ENCODE data around the gene FARS2. TPM values are rescaled to one million over a fixed set of nuclear protein-coding genes. Genes with fewer than 3 reads are reported as not detected.

Gene FARS2
- total and polyA plus RNA-seq, 4 donors = 6.3 to 14.2 (median 10.5) TPM

DNA sequence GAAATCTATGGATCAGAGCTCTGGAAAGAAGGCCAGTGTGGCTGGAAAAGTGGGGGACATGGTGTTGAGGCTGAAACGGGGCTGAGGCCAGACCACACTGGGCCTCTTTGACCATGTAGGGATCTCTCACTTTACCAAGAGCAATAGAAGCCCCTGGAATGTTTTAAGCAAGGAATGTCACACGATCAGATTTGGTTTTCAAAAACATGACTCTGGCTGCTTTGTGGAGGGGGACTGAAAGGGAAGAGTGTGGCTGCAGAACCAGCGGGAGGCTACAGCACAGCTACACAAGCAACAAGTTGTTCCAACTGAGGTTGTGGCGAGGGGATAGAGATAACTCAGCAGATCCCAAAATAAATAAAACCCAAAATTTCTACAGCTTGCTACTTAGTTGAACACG lies 399.5 kb downstream of the FARS2 start:
- 71 to 74% methylated on average over 5 of the region's 5 CpGs for WGBS, 2 donors
- no peaks in the 10 kb centered on the region for H3K36me3 ChIP-seq (ENCODE audit: control insufficient read depth in 1 of 2, insufficient read depth in 2 of 2, low read length in 1 of 2)
- no peaks in the 10 kb centered on the region for H3K4me1 ChIP-seq (ENCODE audit: control insufficient read depth in 1 of 2, insufficient read depth in 2 of 2, low read length in 2 of 2)
- ATAC-seq (ENCODE audit: low FRiP score) = no peak
- DNase-seq = no peak
- H3K27ac ChIP-seq (ENCODE audit: low read depth in 1 of 2, low read length in 2 of 2) = no peak overlapping the region
- H3K9me3 ChIP-seq (ENCODE audit: control insufficient read depth, low read length) = no peaks in the 10 kb centered on the region
- H3K27me3 ChIP-seq (ENCODE audit: control insufficient read depth in 1 of 2, insufficient read depth in 2 of 2, low read length in 1 of 2) = no peaks in the 10 kb centered on the region
- no peak overlapping the region for H3K4me3 ChIP-seq (ENCODE audit: low read length in 2 of 2)
- intact Hi-C loops (cut with DNase I) = no loop called here

DNA sequence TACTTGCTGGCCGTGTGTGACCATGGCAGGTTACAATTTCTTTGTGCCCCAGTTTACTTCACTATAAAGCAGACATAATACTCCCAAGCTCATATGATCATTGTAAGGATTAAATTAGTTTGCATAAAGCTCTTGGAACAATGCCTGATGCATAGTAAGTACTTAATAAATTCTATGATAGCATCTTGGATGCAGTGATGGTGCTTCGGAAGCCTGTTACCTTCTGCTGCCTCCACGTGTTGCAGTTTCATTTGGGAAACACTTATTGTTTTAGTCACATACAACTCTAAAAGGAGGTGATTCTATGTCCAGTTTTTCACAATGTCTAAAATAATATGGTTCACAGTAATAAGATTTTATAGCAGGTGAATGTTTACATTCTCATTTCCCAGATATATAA lies 401.5 kb downstream of the FARS2 start:
- WGBS, 2 donors = 85 to 92% methylated on average over 3 of the region's 3 CpGs
- H3K9me3 ChIP-seq (ENCODE audit: control insufficient read depth, low read length) = no peaks in the 10 kb centered on the region
- no peaks in the 10 kb centered on the region for H3K4me1 ChIP-seq (ENCODE audit: control insufficient read depth in 1 of 2, insufficient read depth in 2 of 2, low read length in 2 of 2)
- no peaks in the 10 kb centered on the region for H3K36me3 ChIP-seq (ENCODE audit: control insufficient read depth in 1 of 2, insufficient read depth in 2 of 2, low read length in 1 of 2)
- H3K27ac ChIP-seq (ENCODE audit: low read depth in 1 of 2, low read length in 2 of 2) = no peak overlapping the region
- intact Hi-C loops (cut with DNase I) = no loop called here
- no peak for ATAC-seq (ENCODE audit: low FRiP score)
- H3K27me3 ChIP-seq (ENCODE audit: control insufficient read depth in 1 of 2, insufficient read depth in 2 of 2, low read length in 1 of 2) = no peaks in the 10 kb centered on the region
- no peak overlapping the region for H3K4me3 ChIP-seq (ENCODE audit: low read length in 2 of 2)
- no peak for DNase-seq

DNA sequence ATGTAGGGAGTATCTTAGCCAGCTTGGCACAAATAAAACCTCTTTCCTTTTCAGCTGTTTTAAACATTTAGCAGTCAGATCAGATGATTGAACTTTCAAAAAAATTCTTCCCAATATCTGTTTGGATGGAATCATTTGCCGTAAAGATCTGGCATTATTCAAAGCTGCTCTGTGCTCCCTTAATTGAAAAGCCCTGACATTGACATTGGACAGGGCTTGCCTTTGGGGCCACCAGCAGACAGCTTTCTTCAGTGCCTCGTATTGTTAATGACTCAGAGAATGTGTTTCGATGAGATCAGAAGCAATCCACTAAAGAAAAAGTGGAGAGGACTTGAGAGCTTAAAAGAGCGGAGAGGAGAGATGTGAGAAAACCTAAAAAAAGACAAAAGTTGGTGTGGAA lies 401.9 kb downstream of the FARS2 start:
- ATAC-seq (ENCODE audit: low FRiP score) (no peak), DNase-seq (no peak)
- H3K27me3 ChIP-seq (ENCODE audit: control insufficient read depth in 1 of 2, insufficient read depth in 2 of 2, low read length in 1 of 2) = no peaks in the 10 kb centered on the region
- no peaks in the 10 kb centered on the region for H3K36me3 ChIP-seq (ENCODE audit: control insufficient read depth in 1 of 2, insufficient read depth in 2 of 2, low read length in 1 of 2)
- intact Hi-C loops (cut with DNase I) = no loop called here
- no peaks in the 10 kb centered on the region for H3K9me3 ChIP-seq (ENCODE audit: control insufficient read depth, low read length)
- H3K27ac ChIP-seq (ENCODE audit: low read depth in 1 of 2, low read length in 2 of 2) = no peak overlapping the region
- no peaks in the 10 kb centered on the region for H3K4me1 ChIP-seq (ENCODE audit: control insufficient read depth in 1 of 2, insufficient read depth in 2 of 2, low read length in 2 of 2)
- 89 to 93% methylated on average over 4 of the region's 4 CpGs for WGBS, 2 donors
- H3K4me3 ChIP-seq (ENCODE audit: low read length in 2 of 2) = no peak overlapping the region

DNA sequence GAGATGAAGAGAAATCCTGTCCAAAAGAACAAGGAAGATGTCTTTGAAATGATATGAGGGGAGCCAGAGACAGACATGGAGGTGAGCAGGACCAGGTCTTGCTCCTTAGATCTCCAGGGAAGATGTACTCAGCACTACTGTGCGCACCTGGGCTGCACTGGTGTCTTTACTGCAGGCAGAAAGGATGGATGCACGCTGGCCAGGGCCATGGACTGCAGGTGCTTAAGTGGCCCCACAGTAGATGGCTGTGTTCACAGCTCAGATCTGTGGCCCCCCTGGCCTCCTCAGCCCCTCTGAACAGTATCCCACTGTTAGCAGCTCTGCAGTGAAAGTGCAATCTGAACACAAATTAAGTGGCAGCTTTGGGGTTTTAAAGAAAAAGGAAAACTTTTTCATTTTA lies 402.4 kb downstream of the FARS2 start:
- DNase-seq (no peak), ATAC-seq (ENCODE audit: low FRiP score) (no peak)
- Histone ChIP-seq H3K27me3 (ENCODE audit: control insufficient read depth in 1 of 2, insufficient read depth in 2 of 2, low read length in 1 of 2) (no peaks in the 10 kb centered on the region), H3K9me3 (ENCODE audit: control insufficient read depth, low read length) (no peaks in the 10 kb centered on the region), H3K4me3 (ENCODE audit: low read length in 2 of 2) (no peak overlapping the region), H3K4me1 (ENCODE audit: control insufficient read depth in 1 of 2, insufficient read depth in 2 of 2, low read length in 2 of 2) (no peaks in the 10 kb centered on the region), H3K27ac (ENCODE audit: low read depth in 1 of 2, low read length in 2 of 2) (no peak overlapping the region), H3K36me3 (ENCODE audit: control insufficient read depth in 1 of 2, insufficient read depth in 2 of 2, low read length in 1 of 2) (no peaks in the 10 kb centered on the region)
- 97 to 99% methylated on average over 2 of the region's 2 CpGs for WGBS, 2 donors
- intact Hi-C loops (cut with DNase I) = no loop called here

DNA sequence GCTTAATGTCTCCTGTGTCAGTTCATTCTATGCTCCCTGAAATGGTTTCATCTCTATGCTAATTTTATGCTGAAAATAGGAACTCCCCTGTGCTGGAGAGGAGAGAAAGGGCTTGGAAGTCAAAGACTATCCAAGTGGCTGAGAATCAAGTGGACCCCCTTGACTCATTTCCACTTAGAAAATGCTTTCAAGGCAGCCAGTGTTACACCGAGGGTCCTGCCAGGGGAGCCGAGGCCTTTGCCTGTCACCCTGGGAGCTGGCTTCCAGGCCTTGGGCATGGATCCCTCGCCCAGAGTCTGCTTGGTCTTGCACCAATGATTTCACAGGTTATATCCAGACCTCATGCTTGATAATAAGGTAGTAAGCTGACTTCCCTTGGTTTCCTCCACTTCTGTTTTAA lies 402.8 kb downstream of the FARS2 start:
- Histone ChIP-seq H3K27ac (ENCODE audit: low read depth in 1 of 2, low read length in 2 of 2) (no peak overlapping the region), H3K4me3 (ENCODE audit: low read length in 2 of 2) (no peak overlapping the region), H3K36me3 (ENCODE audit: control insufficient read depth in 1 of 2, insufficient read depth in 2 of 2, low read length in 1 of 2) (no peaks in the 10 kb centered on the region), H3K4me1 (ENCODE audit: control insufficient read depth in 1 of 2, insufficient read depth in 2 of 2, low read length in 2 of 2) (no peaks in the 10 kb centered on the region), H3K9me3 (ENCODE audit: control insufficient read depth, low read length) (no peaks in the 10 kb centered on the region), H3K27me3 (ENCODE audit: control insufficient read depth in 1 of 2, insufficient read depth in 2 of 2, low read length in 1 of 2) (no peaks in the 10 kb centered on the region)
- DNase-seq (no peak), ATAC-seq (ENCODE audit: low FRiP score) (no peak)
- 87 to 98% methylated on average over 3 of the region's 3 CpGs for WGBS, 2 donors
- intact Hi-C loops (cut with DNase I) = no loop called here

DNA sequence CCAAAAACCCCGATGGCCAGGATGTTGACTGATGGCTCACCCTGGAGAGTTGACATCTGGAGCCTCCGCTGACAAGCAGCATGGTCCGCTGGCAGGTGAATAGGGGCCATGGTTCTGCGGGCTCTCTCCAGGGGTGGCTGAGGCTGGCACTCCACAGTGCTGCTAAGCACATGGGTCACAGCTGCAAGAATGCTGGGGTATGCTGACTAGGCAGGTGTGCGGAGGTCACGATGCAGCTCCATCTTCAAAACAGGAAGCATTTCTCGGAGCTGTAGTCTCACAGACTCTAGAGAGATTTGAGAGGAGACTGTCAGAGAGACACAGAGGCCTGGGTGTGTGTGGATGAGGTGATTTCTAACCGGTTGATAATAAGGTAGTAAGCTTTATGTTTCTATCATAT lies 403.9 kb downstream of the FARS2 start:
- H3K9me3 ChIP-seq (ENCODE audit: control insufficient read depth, low read length) = no peaks in the 10 kb centered on the region
- no peak for ATAC-seq (ENCODE audit: low FRiP score)
- H3K4me3 ChIP-seq (ENCODE audit: low read length in 2 of 2) = no peak overlapping the region
- no peak overlapping the region for H3K27ac ChIP-seq (ENCODE audit: low read depth in 1 of 2, low read length in 2 of 2)
- WGBS, 2 donors = 90 to 92% methylated on average over 8 of the region's 8 CpGs
- H3K4me1 ChIP-seq (ENCODE audit: control insufficient read depth in 1 of 2, insufficient read depth in 2 of 2, low read length in 2 of 2) = no peaks in the 10 kb centered on the region
- DNase-seq = peak in 1 of 2 donors; percentile 47
- H3K36me3 ChIP-seq (ENCODE audit: control insufficient read depth in 1 of 2, insufficient read depth in 2 of 2, low read length in 1 of 2) = no peaks in the 10 kb centered on the region
- intact Hi-C loops (cut with DNase I) = no loop called here
- H3K27me3 ChIP-seq (ENCODE audit: control insufficient read depth in 1 of 2, insufficient read depth in 2 of 2, low read length in 1 of 2) = no peaks in the 10 kb centered on the region

DNA sequence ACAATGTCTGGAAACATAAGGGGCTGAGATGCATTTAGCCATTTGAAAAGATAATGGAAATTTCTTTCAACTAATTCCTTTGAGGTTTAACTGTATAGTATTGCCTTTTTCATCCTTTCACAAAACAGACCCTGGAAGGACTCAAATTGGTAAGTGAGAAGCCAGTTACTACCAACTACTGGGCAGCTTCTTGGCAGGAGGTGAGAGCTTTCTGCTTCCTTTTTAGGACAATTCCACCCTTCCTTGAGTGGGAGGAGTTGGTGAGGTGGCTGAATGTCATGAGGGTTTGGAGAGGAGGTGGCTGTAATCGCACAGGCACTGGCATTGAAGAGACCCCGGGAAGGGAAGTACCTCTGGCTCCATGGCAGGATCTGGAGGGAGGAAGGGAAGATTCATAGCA lies 404.4 kb downstream of the FARS2 start:
- intact Hi-C loops (cut with DNase I) = no loop called here
- 83 to 87% methylated on average over 2 of the region's 2 CpGs for WGBS, 2 donors
- Histone ChIP-seq H3K36me3 (ENCODE audit: control insufficient read depth in 1 of 2, insufficient read depth in 2 of 2, low read length in 1 of 2) (no peaks in the 10 kb centered on the region), H3K9me3 (ENCODE audit: control insufficient read depth, low read length) (no peaks in the 10 kb centered on the region), H3K4me3 (ENCODE audit: low read length in 2 of 2) (no peak overlapping the region), H3K4me1 (ENCODE audit: control insufficient read depth in 1 of 2, insufficient read depth in 2 of 2, low read length in 2 of 2) (no peaks in the 10 kb centered on the region), H3K27me3 (ENCODE audit: control insufficient read depth in 1 of 2, insufficient read depth in 2 of 2, low read length in 1 of 2) (no peaks in the 10 kb centered on the region), H3K27ac (ENCODE audit: low read depth in 1 of 2, low read length in 2 of 2) (no peak overlapping the region)
- DNase-seq (no peak), ATAC-seq (ENCODE audit: low FRiP score) (no peak)

DNA sequence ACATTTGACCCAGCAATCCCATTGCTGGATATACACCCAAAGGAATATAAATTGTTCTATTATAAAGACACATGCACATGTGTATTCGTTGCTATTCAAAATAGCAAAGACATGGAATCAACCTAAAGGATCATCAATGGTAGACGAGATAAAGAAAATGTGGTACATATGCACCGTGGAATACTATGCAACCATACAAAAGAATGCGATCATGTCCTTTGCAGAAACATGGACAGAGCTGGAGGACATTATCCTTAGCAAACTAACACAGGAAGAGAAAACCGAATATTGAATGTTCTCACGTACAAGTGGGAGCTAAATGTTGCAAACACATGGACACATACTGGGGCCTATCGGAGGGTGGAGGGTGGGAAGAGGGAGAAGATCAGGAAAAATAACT lies 405.4 kb downstream of the FARS2 start:
- H3K27ac ChIP-seq (ENCODE audit: low read depth in 1 of 2, low read length in 2 of 2) = no peak overlapping the region
- ATAC-seq (ENCODE audit: low FRiP score) (no peak), DNase-seq (no peak)
- H3K4me3 ChIP-seq (ENCODE audit: low read length in 2 of 2) = no peak overlapping the region
- no peaks in the 10 kb centered on the region for H3K4me1 ChIP-seq (ENCODE audit: control insufficient read depth in 1 of 2, insufficient read depth in 2 of 2, low read length in 2 of 2)
- intact Hi-C loops (cut with DNase I) = no loop called here
- WGBS, 2 donors = 94 to 98% methylated on average over 7 of the region's 7 CpGs
- no peaks in the 10 kb centered on the region for H3K9me3 ChIP-seq (ENCODE audit: control insufficient read depth, low read length)
- no peaks in the 10 kb centered on the region for H3K36me3 ChIP-seq (ENCODE audit: control insufficient read depth in 1 of 2, insufficient read depth in 2 of 2, low read length in 1 of 2)
- no peaks in the 10 kb centered on the region for H3K27me3 ChIP-seq (ENCODE audit: control insufficient read depth in 1 of 2, insufficient read depth in 2 of 2, low read length in 1 of 2)

DNA sequence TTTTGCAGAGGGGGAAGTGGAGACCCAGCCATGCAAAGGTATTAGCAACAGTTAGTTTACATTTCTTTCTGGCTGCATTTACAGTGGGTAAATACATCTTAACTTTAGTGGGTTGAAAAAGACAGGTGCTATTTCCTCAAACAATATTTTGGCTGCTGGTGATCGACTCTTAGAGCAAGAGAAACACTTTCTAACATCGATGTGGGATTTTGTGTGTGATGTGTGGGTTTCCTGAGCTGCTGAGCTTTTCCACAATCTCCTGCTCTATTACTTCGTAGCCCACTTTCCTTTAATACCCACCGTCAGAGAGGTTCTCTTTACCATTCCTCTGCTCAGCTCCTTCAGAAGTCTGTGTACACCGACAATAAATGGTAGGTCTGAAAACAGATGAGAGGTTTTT lies 406.4 kb downstream of the FARS2 start:
- 69 to 75% methylated on average over 5 of the region's 5 CpGs for WGBS, 2 donors
- H3K36me3 ChIP-seq (ENCODE audit: control insufficient read depth in 1 of 2, insufficient read depth in 2 of 2, low read length in 1 of 2) = no peaks in the 10 kb centered on the region
- no peak overlapping the region for H3K4me3 ChIP-seq (ENCODE audit: low read length in 2 of 2)
- no peak for DNase-seq
- H3K27ac ChIP-seq (ENCODE audit: low read depth in 1 of 2, low read length in 2 of 2) = no peak overlapping the region
- intact Hi-C loops (cut with DNase I) = no loop called here
- H3K9me3 ChIP-seq (ENCODE audit: control insufficient read depth, low read length) = no peaks in the 10 kb centered on the region
- no peaks in the 10 kb centered on the region for H3K4me1 ChIP-seq (ENCODE audit: control insufficient read depth in 1 of 2, insufficient read depth in 2 of 2, low read length in 2 of 2)
- no peak for ATAC-seq (ENCODE audit: low FRiP score)
- H3K27me3 ChIP-seq (ENCODE audit: control insufficient read depth in 1 of 2, insufficient read depth in 2 of 2, low read length in 1 of 2) = no peaks in the 10 kb centered on the region
